Measurements from ENCODE around the gene SAP30BP. TPM values are rescaled to one million over a fixed set of nuclear protein-coding genes. Genes with fewer than 3 reads are reported as not detected.

SAP30BP gene
- total and polyA plus RNA-seq, 2 donors (not counting 3 experiments of a cell fraction or from before 2014, with no cell fraction given) = 116 to 151 TPM

DNA sequence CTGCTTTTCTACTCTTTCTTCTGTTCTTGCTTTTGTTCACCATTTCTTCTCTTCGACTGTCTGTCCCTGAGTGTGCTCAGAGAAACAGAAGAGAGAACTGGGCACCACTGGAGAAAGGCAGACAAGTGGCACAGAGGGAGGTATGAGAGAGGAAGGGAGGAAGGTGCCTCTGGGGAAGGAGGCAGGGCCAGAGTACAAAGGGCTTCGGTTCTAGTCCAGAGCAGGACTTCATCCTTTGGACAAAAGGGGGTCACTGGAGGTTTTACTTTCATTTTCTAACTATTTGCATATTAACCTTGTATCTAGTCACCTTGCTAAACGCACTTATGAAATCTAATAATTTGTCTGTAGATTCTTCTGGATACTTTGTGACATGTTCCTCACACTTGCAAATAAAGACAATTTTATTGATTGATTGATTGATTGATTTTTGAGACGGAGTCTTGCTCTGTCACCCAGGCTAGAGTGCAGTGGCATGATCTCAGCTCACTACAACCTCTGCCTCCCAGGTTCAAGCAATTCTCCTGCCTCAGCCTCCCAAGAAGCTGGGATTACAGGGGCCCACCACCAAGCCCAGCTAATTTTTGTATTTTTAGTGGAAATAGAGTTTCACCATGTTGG, 67.6 kb downstream of the SAP30BP start:
- Histone ChIP-seq H3K27ac (ENCODE audit: insufficient read depth, low read depth, low read length) (no peak overlapping the region), H3K79me2 (ENCODE audit: control insufficient read depth, insufficient read depth, low read length) (no peaks in the 10 kb centered on the region), H3K4me2 (ENCODE audit: insufficient read depth, low read length) (no peak overlapping the region), H3K4me3 (replicated peaks in 1 of 3; ENCODE audit: insufficient read depth in 1 of 3, low read depth in 1 of 3, low read length in 3 of 3) (no peak overlapping the region), H4K20me1 (replicated peaks; ENCODE audit: control insufficient read depth, extremely low read depth, insufficient read depth, low read length) (no peaks in the 10 kb centered on the region), H3K9ac (replicated peaks; ENCODE audit: extremely low read depth, insufficient read depth, low read length) (no peak overlapping the region), H3K36me3 (ENCODE audit: control insufficient read depth in 2 of 2, extremely low read depth in 1 of 2, insufficient read depth in 2 of 2, low read length in 2 of 2) (no peaks in the 10 kb centered on the region), H2AFZ (ENCODE audit: low read depth, low read length) (no peak overlapping the region), H3K27me3 (ENCODE audit: control insufficient read depth in 2 of 2, insufficient read depth in 2 of 2, low read length in 2 of 2) (no peaks in the 10 kb centered on the region), H3K9me1 (replicated peaks; ENCODE audit: control insufficient read depth, extremely low read depth, insufficient read depth, low read length) (no peaks in the 10 kb centered on the region), H3K4me1 (ENCODE audit: control insufficient read depth, extremely low read depth, insufficient read depth, low read length) (no peaks in the 10 kb centered on the region), H3K9me3 (replicated peaks; ENCODE audit: control insufficient read depth, insufficient read depth, low read length) (no peaks in the 10 kb centered on the region)
- DNase-seq (ENCODE audit: low read depth, low spot score) (no peak), FAIRE-seq (no peak)
- no TSS peak for BruUV-seq (replicated peaks)
- ChIA-PET CTCF (interaction anchor here (1.1 to 2.7 kb wide), 3 partner anchors 55 to 102 kb away, joined by 5 to 7 read pairs (median 7); partner anchors contain the start of gene SMIM5), POLR2A (no interaction called here)
- dilution Hi-C loops (cut with MboI; ENCODE audit: extremely low pct_ligation_motif_present, low sequenced_read_pairs) = no loop called here
- intact Hi-C loops (cut with micrococcal nuclease) = no loop called here
- TF ChIP-seq EZH2 (IDR thresholded peaks at IDR 0.05; ENCODE audit: borderline replicate concordance, low read depth, low read length, severe bottlenecking) (no peak), JUN (IDR thresholded peaks at IDR 0.05; ENCODE audit: borderline replicate concordance, insufficient read depth, insufficient read length, low read depth) (no peak), FOS (IDR thresholded peaks at IDR 0.05; ENCODE audit: borderline replicate concordance, insufficient read depth, low read length) (no peak), GATA2 (IDR thresholded peaks at IDR 0.05; ENCODE audit: insufficient read depth, insufficient read length, low read depth, low read length) (no peak)
- TF ChIP-seq, protein P1, sequence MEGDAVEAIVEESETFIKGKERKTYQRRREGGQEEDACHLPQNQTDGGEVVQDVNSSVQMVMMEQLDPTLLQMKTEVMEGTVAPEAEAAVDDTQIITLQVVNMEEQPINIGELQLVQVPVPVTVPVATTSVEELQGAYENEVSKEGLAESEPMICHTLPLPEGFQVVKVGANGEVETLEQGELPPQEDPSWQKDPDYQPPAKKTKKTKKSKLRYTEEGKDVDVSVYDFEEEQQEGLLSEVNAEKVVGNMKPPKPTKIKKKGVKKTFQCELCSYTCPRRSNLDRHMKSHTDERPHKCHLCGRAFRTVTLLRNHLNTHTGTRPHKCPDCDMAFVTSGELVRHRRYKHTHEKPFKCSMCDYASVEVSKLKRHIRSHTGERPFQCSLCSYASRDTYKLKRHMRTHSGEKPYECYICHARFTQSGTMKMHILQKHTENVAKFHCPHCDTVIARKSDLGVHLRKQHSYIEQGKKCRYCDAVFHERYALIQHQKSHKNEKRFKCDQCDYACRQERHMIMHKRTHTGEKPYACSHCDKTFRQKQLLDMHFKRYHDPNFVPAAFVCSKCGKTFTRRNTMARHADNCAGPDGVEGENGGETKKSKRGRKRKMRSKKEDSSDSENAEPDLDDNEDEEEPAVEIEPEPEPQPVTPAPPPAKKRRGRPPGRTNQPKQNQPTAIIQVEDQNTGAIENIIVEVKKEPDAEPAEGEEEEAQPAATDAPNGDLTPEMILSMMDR (IDR thresholded peaks at IDR 0.05; ENCODE audit: extremely low read depth in 1 of 2, insufficient read depth in 1 of 2, low read depth in 1 of 2, low read length in 2 of 2) = no peak

Data from endothelial cell of umbilical vein (primary cell).